Heart left ventricle (tissue), 16 donors: ENCODE data around the gene CPM. TPM values are rescaled to one million over a fixed set of nuclear protein-coding genes. Genes with fewer than 3 reads are reported as not detected.

Experiments used
- ATAC-seq, 4 donors: fragments of 200-7000 bp; cut with Tn5 transposase; one replicate each; pipeline ENCODE4 v1.9.1; 2020 to 2022; ENCODE audit warnings: moderate library complexity in 4 of 4, mild to moderate bottlenecking in 3 of 4, moderate number of reproducible peaks in 1 of 4
- DNase-seq, 5 donors: peaks; one replicate each; pipeline ENCODE4 v3.0.0-alpha.2; 2020
- H3K27ac ChIP-seq, 12 donors: fragments of 200-600 bp; sonication (generic) in 4 of 12; one replicate each; pipeline versions ENCODE4 v1.5.0 to v1.8.0; 2016 to 2022; ENCODE audit warnings: mild to moderate bottlenecking in 2 of 12
- H3K27me3 ChIP-seq, 9 donors: fragments of 200-600 bp; sonication (generic) in 2 of 9; one replicate each; pipeline versions ENCODE4 v1.5.1 to v1.8.0; 2016 to 2022; ENCODE audit warnings: mild to moderate bottlenecking in 3 of 9
- H3K36me3 ChIP-seq, 9 donors: fragments of 200-600 bp; sonication (generic) in 2 of 9; one replicate each; pipeline versions ENCODE4 v1.5.0 to v1.8.0; 2018 to 2022; ENCODE audit warnings: mild to moderate bottlenecking in 2 of 9
- H3K4me1 ChIP-seq, 12 donors: fragments of 200-600 bp; sonication (generic) in 4 of 12; one replicate each; pipeline versions ENCODE4 v1.5.0 to v1.8.0; 2016 to 2022; ENCODE audit warnings: mild to moderate bottlenecking in 3 of 12
- H3K4me3 ChIP-seq, 12 donors: fragments of 200-600 bp; sonication (generic) in 4 of 12; one replicate each; pipeline versions ENCODE4 v1.5.0 to v1.8.0; 2017 to 2022; ENCODE audit warnings: mild to moderate bottlenecking in 9 of 12, moderate library complexity in 4 of 12
- H3K9me3 ChIP-seq, 12 donors: fragments of 200-600 bp; sonication (generic) in 4 of 12; one replicate each; pipeline versions ENCODE4 v1.5.0 to v1.8.0; 2016 to 2022; ENCODE audit warnings: mild to moderate bottlenecking in 1 of 12
- POLR2A ChIP-seq, 2 donors: fragments of 450-650 bp; IDR thresholded peaks; one replicate each; pipeline ENCODE4 v1.6.1; 2017; ENCODE audit warnings: antibody characterized with exemption in 2 of 2, mild to moderate bottlenecking in 2 of 2, moderate library complexity in 2 of 2
- WGBS, 4 donors: extraction: QIAGEN DNeasy Blood & Tissue Kit in 2 of 4; methylation state at CpG; one replicate each; pipeline versions ENCODE4 v1.1.5 to v1.1.7; 2013 to 2018; 5-methylcytosine and 5-hydroxymethylcytosine counted together
- intact Hi-C, 10 donors: fragments of 100-400 bp; cut with DNase I; formaldehyde crosslinking; loops; one replicate each; pipeline versions ENCODE4 v1.11.1 to v1.14.2; 2022
- polyA plus RNA-seq, 2 donors: library from polyadenylated mRNA; stranded (reverse); fragments of 200-250 nt; gene quantifications; one replicate each; pipeline ENCODE4 v1.2.3, GENCODE V29; 2013
- total RNA-seq, 9 donors: library from RNA; depleted of rRNA in 2 of 9; stranded (reverse); fragments of >200 nt in 2 of 9; fragmentation: NEBNext Ultra II Directional in 3 of 9; extraction: Animal tissue kit (Norgen Biotek cat#: 25700) in 3 of 9; gene quantifications; one replicate each; pipeline versions ENCODE4 v1.1.0 to v1.2.4, GENCODE V29; 2016 to 2023
- TF ChIP-seq, protein P1 (sequence below), 12 donors: fragments of 200-600 bp; sonication (generic) in 4 of 12; IDR thresholded peaks; one replicate each; pipeline versions ENCODE4 v1.5.0 to v1.8.0; 2018 to 2022; ENCODE audit warnings: antibody characterized with exemption in 12 of 12, mild to moderate bottlenecking in 5 of 12
- donor health status: ischemic (EF 13 %, LVEDD 7.1; RV severe dilation, severe dysfunction).
- donor health status: healthy with polysubstance abuse.
- donor health status: DM: no; HTN: yes; CAD: no.
- donor health status: DM: no; HTN: no; CAD: no.
- donor health status: ischemic (EF 25% LVEDD 6.9; RV normal size, moderate dysfunction).
- donor health status: ischemic (EF 25% LVEDD 5.7; RV mildly dilated, moderate dysfunction).
- donor health status: healthy.
- donor health status: DM: yes; HTN: yes; CAD: no.
- donor health status: ischemic (EF 35%, LVEDD 5.7; RV mildly dilated, moderate dysfunction).
- donor health status: nonischemic (EF 11% LVEDD 7.7; RV severe dilation, severe dysfunction).
- donor health status: DM: yes; HTN: yes; CAD: no.
- donor health status: PGD.
- donor health status: ischemic (EF 29% LVEDD 5.4; RV normal size, mild dysfunction).
- donor health status: nonischemic (EF 23%, LVEDD 6.1; RV moderate dilation, normal function).

Gene CPM
- total and polyA plus RNA-seq, 11 donors = 2.0 to 25.4 (median 8.8) TPM

DNA sequence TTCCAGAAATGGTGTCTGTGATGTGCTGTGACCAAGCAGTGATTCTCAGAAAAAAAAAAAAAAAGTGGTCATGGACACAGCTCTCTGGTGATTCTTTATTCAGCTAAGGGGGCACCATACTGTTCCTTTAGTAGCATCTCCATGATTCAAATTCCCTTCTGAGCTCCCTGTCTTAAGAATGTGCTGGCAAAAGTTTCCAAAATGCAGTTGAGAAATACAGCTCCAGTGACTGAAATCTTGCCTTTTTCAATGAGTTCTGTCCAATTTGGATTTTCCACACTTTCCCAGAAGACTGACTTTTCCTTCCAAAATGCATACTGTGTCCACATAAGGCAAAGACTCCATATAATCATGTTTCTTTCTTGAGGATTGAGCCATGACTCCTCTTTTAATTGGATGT, 24.3 kb upstream of the CPM start:
- intact Hi-C loops = no loop called here
- H3K4me3 ChIP-seq = no peak overlapping the region
- no peaks in the 10 kb centered on the region for H3K27me3 ChIP-seq
- DNase-seq = no peak
- ATAC-seq = no peak
- no peaks in the 10 kb centered on the region for H3K9me3 ChIP-seq
- peaks cover 0 to 5% (median 0%) of the 10 kb centered on the region in 12 donors for H3K4me1 ChIP-seq
- no peaks in the 10 kb centered on the region for H3K36me3 ChIP-seq
- TF ChIP-seq, protein P1, sequence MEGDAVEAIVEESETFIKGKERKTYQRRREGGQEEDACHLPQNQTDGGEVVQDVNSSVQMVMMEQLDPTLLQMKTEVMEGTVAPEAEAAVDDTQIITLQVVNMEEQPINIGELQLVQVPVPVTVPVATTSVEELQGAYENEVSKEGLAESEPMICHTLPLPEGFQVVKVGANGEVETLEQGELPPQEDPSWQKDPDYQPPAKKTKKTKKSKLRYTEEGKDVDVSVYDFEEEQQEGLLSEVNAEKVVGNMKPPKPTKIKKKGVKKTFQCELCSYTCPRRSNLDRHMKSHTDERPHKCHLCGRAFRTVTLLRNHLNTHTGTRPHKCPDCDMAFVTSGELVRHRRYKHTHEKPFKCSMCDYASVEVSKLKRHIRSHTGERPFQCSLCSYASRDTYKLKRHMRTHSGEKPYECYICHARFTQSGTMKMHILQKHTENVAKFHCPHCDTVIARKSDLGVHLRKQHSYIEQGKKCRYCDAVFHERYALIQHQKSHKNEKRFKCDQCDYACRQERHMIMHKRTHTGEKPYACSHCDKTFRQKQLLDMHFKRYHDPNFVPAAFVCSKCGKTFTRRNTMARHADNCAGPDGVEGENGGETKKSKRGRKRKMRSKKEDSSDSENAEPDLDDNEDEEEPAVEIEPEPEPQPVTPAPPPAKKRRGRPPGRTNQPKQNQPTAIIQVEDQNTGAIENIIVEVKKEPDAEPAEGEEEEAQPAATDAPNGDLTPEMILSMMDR (IDR thresholded peaks at IDR 0.05) = no peak
- TF ChIP-seq POLR2A (IDR thresholded peaks at IDR 0.05) = no peak
- no peak overlapping the region for H3K27ac ChIP-seq

- Histone ChIP-seq H3K4me3 (no peak overlapping the region), H3K36me3 (no peaks in the 10 kb centered on the region), H3K27me3 (no peaks in the 10 kb centered on the region), H3K4me1 (peaks cover 0 to 13% (median 0%) of the 10 kb centered on the region in 12 donors), H3K9me3 (no peaks in the 10 kb centered on the region), H3K27ac (no peak overlapping the region)
- DNase-seq (no peak), ATAC-seq (no peak)
- WGBS, 4 donors = 94 to 96% (median 96%) methylated on average over 4 of the region's 4 CpGs
- no peak for TF ChIP-seq POLR2A (IDR thresholded peaks at IDR 0.05)
- TF ChIP-seq, protein P1 (IDR thresholded peaks at IDR 0.05) = no peak
- intact Hi-C loops = no loop called here
These were observed 23.5 kb upstream of the CPM start for GRCh38 chr12:68956466-68956865.

DNA sequence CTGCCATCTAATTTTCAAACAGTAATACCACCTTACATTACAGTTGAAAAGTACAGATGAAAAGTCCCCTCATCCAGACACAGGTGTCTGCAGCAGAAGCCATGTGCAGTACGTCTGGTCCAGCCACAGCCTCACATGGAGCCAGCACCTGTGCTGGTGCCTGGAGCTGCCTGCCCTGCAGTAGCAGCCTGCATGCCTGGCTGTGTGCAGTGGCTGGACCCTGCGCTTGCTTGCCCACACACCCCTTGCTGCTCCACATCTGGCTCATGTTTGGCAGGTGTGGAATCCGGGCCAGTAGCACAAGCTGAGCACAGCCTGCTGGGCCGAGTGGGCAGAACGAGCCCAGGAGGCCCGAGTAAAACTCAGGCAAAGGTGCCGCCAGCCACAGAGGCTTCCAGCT, 21.8 kb upstream of the CPM start:
- H3K36me3 ChIP-seq = no peaks in the 10 kb centered on the region
- no peak overlapping the region for H3K4me3 ChIP-seq
- H3K27me3 ChIP-seq = no peaks in the 10 kb centered on the region
- DNase-seq = no peak
- ATAC-seq = no peak
- no peaks in the 10 kb centered on the region for H3K9me3 ChIP-seq
- TF ChIP-seq POLR2A (IDR thresholded peaks at IDR 0.05) = no peak
- TF ChIP-seq, protein P1 (IDR thresholded peaks at IDR 0.05) = no peak
- intact Hi-C loops = no loop called here
- no peak overlapping the region for H3K27ac ChIP-seq
- WGBS, 4 donors = 88 to 94% (median 90%) methylated on average over 5 to 7 of the region's 7 CpGs
- peaks cover 0 to 20% (median 0%) of the 10 kb centered on the region in 12 donors for H3K4me1 ChIP-seq

GRCh38 chr12:68953536-68953935, 20.6 kb upstream of the CPM start:
- Histone ChIP-seq H3K36me3 (no peaks in the 10 kb centered on the region), H3K27ac (no peak overlapping the region), H3K4me1 (peaks cover 0 to 20% (median 0%) of the 10 kb centered on the region in 12 donors), H3K4me3 (no peak overlapping the region), H3K27me3 (no peaks in the 10 kb centered on the region), H3K9me3 (no peaks in the 10 kb centered on the region)
- DNase-seq (no peak), ATAC-seq (no peak)
- TF ChIP-seq POLR2A (IDR thresholded peaks at IDR 0.05) = no peak
- TF ChIP-seq, protein P1 (IDR thresholded peaks at IDR 0.05) = no peak
- 77 to 87% (median 79%) methylated on average over 2 of the region's 2 CpGs for WGBS, 4 donors
- intact Hi-C loops = no loop called here
